HG02840 (cell line): ENCODE data around the gene OLFM3.

Source experiments
- ATAC-seq: cut with Tn5 transposase; IDR thresholded peaks from one replicate; pipeline ENCODE4 v1.9.1; 2021; ENCODE audit warnings: mild to moderate bottlenecking, moderate library complexity, moderate number of reproducible peaks; ENCODE audit not compliant: unreplicated experiment, low FRiP score

The OLFM3 gene

GRCh38 chr1:101996825-101997465 is at the start of gene OLFM3:
TSS of gene OLFM3 (minus strand) at chr1:101996926.
- ATAC-seq, result no peak

GRCh38 chr1:102045752-102046151 is 49.0 kb upstream of the OLFM3 start:
- ATAC-seq, result no peak

- ATAC-seq, result no peak
These were observed 35.8 kb upstream of the OLFM3 start for GRCh38 chr1:102032534-102032933.

- no peak for ATAC-seq
These were observed 22.8 kb upstream of the OLFM3 start for GRCh38 chr1:102019530-102019929.

GRCh38 chr1:102015728-102016127 is 19.0 kb upstream of the OLFM3 start:
- ATAC-seq, result no peak

GRCh38 chr1:102002057-102002456 is 5.3 kb upstream of the OLFM3 start:
- ATAC-seq, result no peak

- no peak for ATAC-seq
These were observed 561 bp downstream of the OLFM3 start for GRCh38 chr1:101995984-101996745.

- no peak for ATAC-seq
These were observed 3.0 kb downstream of the OLFM3 start for GRCh38 chr1:101993710-101994109.

GRCh38 chr1:101992821-101993575 is 3.7 kb downstream of the OLFM3 start:
- ATAC-seq, result no peak

GRCh38 chr1:101980974-101981373 is 15.8 kb downstream of the OLFM3 start:
- no peak for ATAC-seq

GRCh38 chr1:101977266-101977665 is 19.5 kb downstream of the OLFM3 start:
- no peak for ATAC-seq

- no peak for ATAC-seq
These were observed 20.6 kb downstream of the OLFM3 start for GRCh38 chr1:101976161-101976560.

- ATAC-seq, result no peak
These were observed 21.4 kb downstream of the OLFM3 start for GRCh38 chr1:101975371-101975770.

- ATAC-seq, result no peak
These were observed 22.0 kb downstream of the OLFM3 start for GRCh38 chr1:101974599-101975274.

GRCh38 chr1:101971304-101971703 is 25.4 kb downstream of the OLFM3 start:
- no peak for ATAC-seq

GRCh38 chr1:101967871-101968270 is 28.9 kb downstream of the OLFM3 start:
- ATAC-seq, result no peak

- ATAC-seq, result no peak
These were observed 31.4 kb downstream of the OLFM3 start for GRCh38 chr1:101965341-101965740.

- no peak for ATAC-seq
These were observed 32.0 kb downstream of the OLFM3 start for GRCh38 chr1:101964708-101965107.

- no peak for ATAC-seq
These were observed 36.6 kb downstream of the OLFM3 start for GRCh38 chr1:101960142-101960541.

GRCh38 chr1:101959456-101959855 is 37.3 kb downstream of the OLFM3 start:
- no peak for ATAC-seq

GRCh38 chr1:101957771-101958170 is 39.0 kb downstream of the OLFM3 start:
- ATAC-seq, result no peak
